SK-N-SH (cell line): ENCODE results near the gene DPP4. TPM values are rescaled to one million over a fixed set of nuclear protein-coding genes. Genes with fewer than 3 reads are reported as not detected.
A peak's percentile ranks its signal among the peaks of the same experiment; 100 is the strongest.

Source experiments
- CTCF ChIA-PET: fragments of 300-600, 350-600 bp; formaldehyde crosslinking; extraction: SDS; loops from one replicate; lab custom pipeline; 2021; lab: Yijun Ruan, JAX
- POLR2A ChIA-PET: fragments of 350-600 bp; sonication (Branson Sonifier 250); formaldehyde crosslinking; extraction: SDS; loops from one replicate; lab custom pipeline; 2020; ENCODE audit warnings: antibody characterized with exemption, inconsistent platforms; lab: Yijun Ruan, JAX
- DNase-seq: peaks from one replicate; pipeline ENCODE4 v3.0.0; 2012
- H2AFZ ChIP-seq: fragments of 200-600 bp; sonication (generic); 2 replicates; pipeline ENCODE4 v1.8.1; 2016; ENCODE audit warnings: antibody characterized with exemption, mild to moderate bottlenecking, low read depth
- H3F3A ChIP-seq: fragments of 200-600 bp; sonication (generic); replicated peaks from 2 replicates; pipeline ENCODE3; 2016; ENCODE audit warnings: antibody characterized with exemption, mild to moderate bottlenecking; ENCODE audit not compliant: insufficient read depth
- H3K27ac ChIP-seq, 2 experiments: fragments of 200-500 bp in 1 of 2; fragments of 200-600 bp in 1 of 2; sonication (Bioruptor generic) in 1 of 2; sonication (generic), shearing (Covaris generic) in 1 of 2; 2 replicates each; pipeline versions ENCODE4 v1.5.1 to v1.6.1; 2014 to 2016; ENCODE audit warnings: low read depth in 2 of 2, inconsistent platforms in 1 of 2, low read length in 1 of 2, mild to moderate bottlenecking in 1 of 2, mixed read lengths in 1 of 2
- H3K27me3 ChIP-seq: fragments of 200-600 bp; sonication (generic), shearing (Covaris generic); 2 replicates; pipeline ENCODE4 v1.6.1; 2016; ENCODE audit warnings: mixed run types; ENCODE audit not compliant: insufficient read depth
- H3K36me3 ChIP-seq, 2 experiments: fragments of 200-500 bp in 1 of 2; fragments of 200-600 bp in 1 of 2; sonication (Bioruptor generic) in 1 of 2; sonication (generic) in 1 of 2; replicated peaks in 1 of 2; 2 replicates each; pipeline versions ENCODE3 to v1.5.1; 2014 to 2016; ENCODE audit warnings: low read length in 1 of 2, mild to moderate bottlenecking in 1 of 2; ENCODE audit not compliant: insufficient read depth in 2 of 2, control insufficient read depth in 1 of 2
- H3K4me1 ChIP-seq, 2 experiments: fragments of 200-500 bp in 1 of 2; fragments of 200-600 bp in 1 of 2; sonication (Bioruptor generic) in 1 of 2; sonication (generic), shearing (Covaris generic) in 1 of 2; 2 replicates each; pipeline versions ENCODE4 v1.5.1 to v1.6.1; 2014 to 2016; ENCODE audit warnings: low read depth in 1 of 2, low read length in 1 of 2, mixed run types in 1 of 2; ENCODE audit not compliant: insufficient read depth in 2 of 2, control insufficient read depth in 1 of 2
- H3K4me2 ChIP-seq: fragments of 200-600 bp; sonication (generic), shearing (Covaris generic); 2 replicates; pipeline ENCODE4 v1.6.1; 2017; ENCODE audit warnings: mixed run types
- H3K4me3 ChIP-seq, 2 experiments: fragments of 200-500 bp in 1 of 2; fragments of 200-600 bp in 1 of 2; sonication (Bioruptor generic) in 1 of 2; sonication (generic), shearing (Covaris generic) in 1 of 2; 2 replicates each; pipeline versions ENCODE4 v1.5.1 to v1.8.1; 2014 to 2016; ENCODE audit warnings: low read depth in 2 of 2, inconsistent platforms in 1 of 2, low read length in 1 of 2, mild to moderate bottlenecking in 1 of 2, mixed read lengths in 1 of 2, moderate library complexity in 1 of 2
- H3K79me2 ChIP-seq: fragments of 200-600 bp; sonication (generic); 2 replicates; pipeline ENCODE4 v1.8.1; 2017; ENCODE audit warnings: mild to moderate bottlenecking; ENCODE audit not compliant: insufficient read depth
- H3K9ac ChIP-seq: fragments of 200-600 bp; sonication (generic); 2 replicates; pipeline ENCODE4 v1.6.1; 2017; ENCODE audit warnings: mixed run types
- H3K9me2 ChIP-seq: fragments of 200-600 bp; sonication (generic); 2 replicates; pipeline ENCODE4 v1.6.1; 2017; ENCODE audit warnings: mixed run types
- H3K9me3 ChIP-seq: fragments of 200-600 bp; sonication (generic); 2 replicates; pipeline ENCODE4 v1.6.1; 2017; ENCODE audit warnings: mixed run types, mild to moderate bottlenecking, moderate library complexity
- H4K20me1 ChIP-seq: fragments of 200-600 bp; sonication (generic); 2 replicates; pipeline ENCODE4 v1.6.1; 2017; ENCODE audit warnings: mild to moderate bottlenecking, mixed run types; ENCODE audit not compliant: insufficient read depth
- CTCF ChIP-seq: fragments of 200-600 bp; sonication (generic); IDR thresholded peaks from 2 replicates; pipeline ENCODE4 v1.6.1; 2017; ENCODE audit warnings: antibody characterized with exemption, mild to moderate bottlenecking, moderate library complexity
- EP300 ChIP-seq, 2 experiments: IDR thresholded peaks; 2 replicates each; pipeline versions ENCODE4 v1.4.0 to v1.6.1; 2012; ENCODE audit warnings: borderline replicate concordance in 1 of 2, low read depth in 1 of 2, low read length in 1 of 2
- EZH2phosphoT487 ChIP-seq: fragments of 200-600 bp; sonication (generic); IDR thresholded peaks from 2 replicates; pipeline ENCODE4 v1.6.1; 2017; ENCODE audit warnings: low read depth, mixed run types, mild to moderate bottlenecking, antibody characterized with exemption, moderate library complexity, borderline replicate concordance
- FOSL2 ChIP-seq: IDR thresholded peaks from 2 replicates; pipeline ENCODE4 v1.4.0; 2012; ENCODE audit warnings: low read depth, mild to moderate bottlenecking, moderate library complexity, borderline replicate concordance
- FOXM1 ChIP-seq: IDR thresholded peaks from 2 replicates; pipeline ENCODE4 v1.4.0; 2012; ENCODE audit warnings: low read depth, mild to moderate bottlenecking
- GABPA ChIP-seq: IDR thresholded peaks from 2 replicates; pipeline ENCODE4 v1.4.0; 2012; ENCODE audit warnings: low read depth, mild to moderate bottlenecking
- GATA2 ChIP-seq: sonication (generic); formaldehyde crosslinking; IDR thresholded peaks from 2 replicates; pipeline ENCODE4 v1.5.0; 2020; ENCODE audit warnings: mild to moderate bottlenecking, missing genetic modification reagents
- MXI1 ChIP-seq: IDR thresholded peaks from 2 replicates; pipeline ENCODE4 v1.6.1; 2012; ENCODE audit warnings: mild to moderate bottlenecking, low read depth, low read length, improper control_type of control experiment
- NFIC ChIP-seq: IDR thresholded peaks from 2 replicates; pipeline ENCODE4 v1.4.0; 2012; ENCODE audit warnings: borderline replicate concordance
- PBX3 ChIP-seq: IDR thresholded peaks from 2 replicates; pipeline ENCODE4; 2012
- RCOR1 ChIP-seq: fragments of 150-350 bp; IDR thresholded peaks from 2 replicates; pipeline ENCODE4 v1.6.1; 2017; ENCODE audit warnings: antibody characterized with exemption, low read length
- RXRA ChIP-seq: IDR thresholded peaks from 2 replicates; pipeline ENCODE4 v1.4.0; 2012; ENCODE audit warnings: low read depth, mild to moderate bottlenecking, borderline replicate concordance
- TAF1 ChIP-seq: IDR thresholded peaks from 2 replicates; pipeline ENCODE4 v1.6.1; 2012; ENCODE audit warnings: low read depth, mild to moderate bottlenecking, low read length, moderate library complexity, borderline replicate concordance
- TCF12 ChIP-seq: IDR thresholded peaks from 2 replicates; pipeline ENCODE4 v1.4.0; 2012
- USF1 ChIP-seq: IDR thresholded peaks from 2 replicates; pipeline ENCODE4 v1.4.0; 2012; ENCODE audit warnings: low read depth, borderline replicate concordance
- USF2 ChIP-seq: fragments of 150-350 bp; IDR thresholded peaks from 2 replicates; pipeline ENCODE4 v1.6.1; 2017; ENCODE audit warnings: antibody characterized with exemption, low read length, low read depth, borderline replicate concordance
- YY1 ChIP-seq: IDR thresholded peaks from 2 replicates; pipeline ENCODE4 v1.4.0; 2012; ENCODE audit warnings: low read depth, mild to moderate bottlenecking
- ZBTB33 ChIP-seq: IDR thresholded peaks from 2 replicates; pipeline ENCODE4 v1.4.0; 2012; ENCODE audit warnings: low read depth, borderline replicate concordance
- WGBS: methylation state at CpG from one replicate; pipeline ENCODE4 v1.1.6; 2017; ENCODE audit warnings: low lambda C conversion rate; 5-methylcytosine and 5-hydroxymethylcytosine counted together
- polyA plus RNA-seq, 3 experiments: library from polyadenylated mRNA; depleted of rRNA; stranded (reverse); fragments of >200 nt; gene quantifications; 2 replicates each; pipeline ENCODE4 v1.2.3, GENCODE V29; 2012

Gene DPP4
- polyA plus RNA-seq, 1 of the 3 experiments (the other 2 are of a cell fraction): 5.0 TPM

- H3K36me3 ChIP-seq: no peaks in the 10 kb centered on the region
- no peaks in the 10 kb centered on the region for H3K9me3 ChIP-seq
- H3K9ac ChIP-seq: no peak overlapping the region
- no peak overlapping the region for H3K27ac ChIP-seq
- no peaks in the 10 kb centered on the region for H3F3A ChIP-seq
- H3K4me3 ChIP-seq: no peak overlapping the region
- WGBS: 59% methylated on average over 1 of the region's 1 CpG
- H3K4me2 ChIP-seq: no peak overlapping the region
- ChIA-PET CTCF (no interaction called here), POLR2A (no interaction called here)
- no peaks in the 10 kb centered on the region for H3K4me1 ChIP-seq
- no peaks in the 10 kb centered on the region; the same call in 1 of the 2 replicates for H3K27me3 ChIP-seq
- TF ChIP-seq TCF12: 0 out of 2 replicates have a peak, but pooled peaks have one; percentile 15
- TF ChIP-seq FOSL2: peak; percentile 11; the same call in 1 of the 2 replicates
- TF ChIP-seq USF1: no peak
- no peak for TF ChIP-seq FOXM1
- TF ChIP-seq TAF1: no peak
- no peak for TF ChIP-seq YY1
- TF ChIP-seq GABPA: no peak
- no peak for TF ChIP-seq EP300 (IDR thresholded peaks at IDR 0.05; ENCODE audit: borderline replicate concordance in 1 of 2, low read depth in 1 of 2, low read length in 1 of 2)
- TF ChIP-seq EZH2phosphoT487: no peak
- TF ChIP-seq RCOR1: no peak
- no peak for DNase-seq
- no peaks in the 10 kb centered on the region for H4K20me1 ChIP-seq
- H3K79me2 ChIP-seq: no peaks in the 10 kb centered on the region
- H2AFZ ChIP-seq: no peak overlapping the region
- no peaks in the 10 kb centered on the region for H3K9me2 ChIP-seq
Measured at GRCh38 chr2:161983866-161984265, 90.1 kb downstream of the DPP4 start.

GRCh38 chr2:161983331-161983651 is 90.7 kb downstream of the DPP4 start:
- no peaks in the 10 kb centered on the region for H3K36me3 ChIP-seq
- no peaks in the 10 kb centered on the region for H3F3A ChIP-seq
- no peaks in the 10 kb centered on the region for H4K20me1 ChIP-seq
- H3K4me1 ChIP-seq: no peaks in the 10 kb centered on the region
- no peak overlapping the region for H3K4me3 ChIP-seq
- WGBS: 17% methylated on average over 1 of the region's 1 CpG
- no peak overlapping the region for H3K4me2 ChIP-seq
- H3K27me3 ChIP-seq: no peaks in the 10 kb centered on the region; the same call in 1 of the 2 replicates
- H3K9me3 ChIP-seq: no peaks in the 10 kb centered on the region
- no peak overlapping the region for H3K27ac ChIP-seq
- ChIA-PET POLR2A (no interaction called here), CTCF (no interaction called here)
- no peaks in the 10 kb centered on the region for H3K9me2 ChIP-seq
- no peak overlapping the region for H2AFZ ChIP-seq
- no peak overlapping the region for H3K9ac ChIP-seq
- no peaks in the 10 kb centered on the region for H3K79me2 ChIP-seq
- DNase-seq: no peak
- TF ChIP-seq GATA2: no peak
- TF ChIP-seq USF2: no peak
- no peak for TF ChIP-seq MXI1
- TF ChIP-seq CTCF: no peak
- no peak for TF ChIP-seq PBX3
- no peak for TF ChIP-seq USF1
- TF ChIP-seq RXRA: no peak
- no peak for TF ChIP-seq RCOR1
- no peak for TF ChIP-seq ZBTB33
- no peak for TF ChIP-seq EZH2phosphoT487
- no peak for TF ChIP-seq NFIC
